BLaER1 (cell line): ENCODE data around the gene METRN.
A peak's percentile ranks its signal among the peaks of the same experiment; 100 is the strongest.

Source experiments
- H3K27ac ChIP-seq: shearing (Covaris generic); formaldehyde crosslinking; 2 replicates; pipeline ENCODE4 v1.8.1; 2022
- H3K27me3 ChIP-seq: shearing (Covaris generic); formaldehyde crosslinking; 2 replicates; pipeline ENCODE4 v1.8.1; 2022
- H3K36me3 ChIP-seq: shearing (Covaris generic); formaldehyde crosslinking; 2 replicates; pipeline ENCODE4 v1.8.1; 2022
- H3K4me1 ChIP-seq: shearing (Covaris generic); formaldehyde crosslinking; 2 replicates; pipeline ENCODE4 v1.8.1; 2022
- H3K4me2 ChIP-seq: shearing (Covaris generic); formaldehyde crosslinking; 2 replicates; pipeline ENCODE4 v1.8.1; 2022
- H3K4me3 ChIP-seq: shearing (Covaris generic); formaldehyde crosslinking; 2 replicates; pipeline ENCODE4 v1.8.1; 2022
- H3K9ac ChIP-seq: shearing (Covaris generic); formaldehyde crosslinking; 2 replicates; pipeline ENCODE4 v1.8.1; 2022
- H3K9me3 ChIP-seq: shearing (Covaris generic); formaldehyde crosslinking; 2 replicates; pipeline ENCODE4 v1.8.1; 2022
- H4K20me1 ChIP-seq: shearing (Covaris generic); formaldehyde crosslinking; 2 replicates; pipeline ENCODE4 v1.8.1; 2022
- Cebpa-rat ChIP-seq: shearing (Covaris generic); IDR thresholded peaks from 2 replicates; pipeline ENCODE4 v1.8.1; 2022

METRN gene

DNA sequence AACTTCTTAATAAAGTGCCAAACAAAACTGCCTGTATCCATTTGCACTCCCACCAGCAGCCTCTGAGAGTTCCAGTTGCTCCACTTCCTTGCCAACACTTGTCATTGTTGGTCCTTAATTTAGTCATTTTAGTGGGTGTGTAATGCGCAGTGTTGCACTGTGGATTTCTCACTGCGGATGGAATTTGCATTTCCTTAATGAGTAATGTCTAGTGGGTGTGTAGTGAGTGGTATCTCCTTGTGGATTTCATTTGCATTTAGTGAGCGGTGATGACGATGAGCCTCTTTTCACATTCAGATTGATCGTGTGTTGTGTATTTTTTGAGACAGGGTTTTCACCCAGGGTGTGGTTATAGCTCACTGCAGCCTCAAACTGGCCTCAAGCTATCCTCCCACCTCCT, 41.5 kb downstream of the METRN start:
- no peak overlapping the region for H3K27ac ChIP-seq
- no peak overlapping the region for H3K4me3 ChIP-seq
- no peak for TF ChIP-seq Cebpa-rat

GRCh38 chr16:759110-759910, 44.4 kb downstream of the METRN start:
- Histone ChIP-seq H3K4me3 (no peak overlapping the region), H3K36me3 (no peaks in the 10 kb centered on the region), H3K9me3 (no peaks in the 10 kb centered on the region), H3K27me3 (no peaks in the 10 kb centered on the region), H3K27ac (no peak overlapping the region), H3K9ac (no peak overlapping the region), H4K20me1 (no peaks in the 10 kb centered on the region), H3K4me1 (peaks cover 53% of the 10 kb centered on the region), H3K4me2 (no peak overlapping the region)
- TF ChIP-seq Cebpa-rat: no peak

More for the DNA sequence above, 41.5 kb downstream of the METRN start:
- Histone ChIP-seq H3K4me2 (peak overlapping the region; percentile 80; the same call in 1 of the 2 replicates), H3K9ac (no peak overlapping the region), H3K4me1 (peaks cover 35% of the 10 kb centered on the region), H3K9me3 (no peaks in the 10 kb centered on the region), H3K27me3 (no peaks in the 10 kb centered on the region), H3K36me3 (no peaks in the 10 kb centered on the region), H4K20me1 (no peaks in the 10 kb centered on the region)

GRCh38 chr16:760065-760464, 45.1 kb downstream of the METRN start:
- no peaks in the 10 kb centered on the region for H4K20me1 ChIP-seq
- no peaks in the 10 kb centered on the region for H3K36me3 ChIP-seq
- no peak overlapping the region for H3K9ac ChIP-seq
- no peaks in the 10 kb centered on the region for H3K9me3 ChIP-seq
- TF ChIP-seq Cebpa-rat: no peak
- no peaks in the 10 kb centered on the region for H3K27me3 ChIP-seq
- peaks cover 47% of the 10 kb centered on the region for H3K4me1 ChIP-seq
- H3K4me3 ChIP-seq: no peak overlapping the region
- H3K4me2 ChIP-seq: no peak overlapping the region
- H3K27ac ChIP-seq: no peak overlapping the region

- Histone ChIP-seq H3K4me2 (peak within 1 kb of the TSS; percentile 42), H3K36me3 (no peaks in the 10 kb centered on the region), H3K27me3 (no peaks in the 10 kb centered on the region), H3K4me3 (no peak within 1 kb of the TSS), H3K9ac (no peak within 1 kb of the TSS), H4K20me1 (no peaks in the 10 kb centered on the region), H3K4me1 (peaks cover 47% of the 10 kb centered on the region), H3K9me3 (no peaks in the 10 kb centered on the region), H3K27ac (no peak within 1 kb of the TSS)
- no peak for TF ChIP-seq Cebpa-rat
Observed at GRCh38 chr16:760545-761343, 45.8 kb downstream of the METRN start, which contains the start of gene MSLN. MSLN (plus strand) TSS chr16:760734; CDS start chr16:762681, 1,947 bp downstream.

- peak overlapping the region; percentile 42 for H3K4me2 ChIP-seq
Observed at GRCh38 chr16:761625-762513, 47.0 kb downstream of the METRN start.

DNA sequence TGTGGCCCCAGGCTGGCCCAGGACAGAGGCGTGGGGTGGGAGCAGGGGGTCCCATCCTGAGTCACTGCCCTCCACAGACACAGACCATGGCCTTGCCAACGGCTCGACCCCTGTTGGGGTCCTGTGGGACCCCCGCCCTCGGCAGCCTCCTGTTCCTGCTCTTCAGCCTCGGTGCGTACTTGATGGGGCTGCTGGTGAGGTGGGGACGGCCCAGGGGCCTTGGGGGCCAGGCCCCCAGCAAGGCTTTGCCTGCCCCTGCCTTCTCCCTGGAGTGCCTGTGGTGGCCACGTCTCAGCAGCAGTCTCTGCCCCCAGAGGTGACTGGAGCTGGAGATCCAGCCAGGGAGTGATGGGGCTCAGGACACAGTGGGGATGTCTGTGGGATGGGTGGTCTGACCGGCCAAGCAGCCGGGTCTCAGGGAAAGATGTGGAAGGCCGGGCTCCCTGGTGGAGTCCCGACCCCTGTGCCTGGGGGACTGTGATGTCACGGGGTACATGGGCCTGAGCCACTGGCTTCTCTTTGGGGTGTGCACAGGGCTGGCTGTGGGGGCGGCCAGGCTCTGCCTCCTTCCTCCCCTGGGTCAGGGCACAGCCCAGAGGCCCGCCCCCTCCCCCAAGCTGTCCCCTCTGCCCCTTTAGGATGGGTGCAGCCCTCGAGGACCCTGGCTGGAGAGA, 47.8 kb downstream of the METRN start:
- Histone ChIP-seq H3K36me3 (no peaks in the 10 kb centered on the region), H3K27me3 (no peaks in the 10 kb centered on the region), H3K4me3 (no peak overlapping the region), H4K20me1 (no peaks in the 10 kb centered on the region), H3K4me1 (peaks cover 34% of the 10 kb centered on the region), H3K9ac (no peak overlapping the region), H3K27ac (no peak overlapping the region), H3K9me3 (no peaks in the 10 kb centered on the region), H3K4me2 (peak overlapping the region; percentile 42; the same call in 1 of the 2 replicates)
- no peak for TF ChIP-seq Cebpa-rat

More at GRCh38 chr16:761625-762513, 47.0 kb downstream of the METRN start:
- H3K4me3 ChIP-seq: no peak overlapping the region
- H3K9me3 ChIP-seq: no peaks in the 10 kb centered on the region
- no peak overlapping the region for H3K27ac ChIP-seq
- H3K36me3 ChIP-seq: no peaks in the 10 kb centered on the region
- no peaks in the 10 kb centered on the region for H3K27me3 ChIP-seq
- no peak for TF ChIP-seq Cebpa-rat
- no peaks in the 10 kb centered on the region for H4K20me1 ChIP-seq
- H3K9ac ChIP-seq: no peak overlapping the region
- peaks cover 43% of the 10 kb centered on the region for H3K4me1 ChIP-seq

DNA sequence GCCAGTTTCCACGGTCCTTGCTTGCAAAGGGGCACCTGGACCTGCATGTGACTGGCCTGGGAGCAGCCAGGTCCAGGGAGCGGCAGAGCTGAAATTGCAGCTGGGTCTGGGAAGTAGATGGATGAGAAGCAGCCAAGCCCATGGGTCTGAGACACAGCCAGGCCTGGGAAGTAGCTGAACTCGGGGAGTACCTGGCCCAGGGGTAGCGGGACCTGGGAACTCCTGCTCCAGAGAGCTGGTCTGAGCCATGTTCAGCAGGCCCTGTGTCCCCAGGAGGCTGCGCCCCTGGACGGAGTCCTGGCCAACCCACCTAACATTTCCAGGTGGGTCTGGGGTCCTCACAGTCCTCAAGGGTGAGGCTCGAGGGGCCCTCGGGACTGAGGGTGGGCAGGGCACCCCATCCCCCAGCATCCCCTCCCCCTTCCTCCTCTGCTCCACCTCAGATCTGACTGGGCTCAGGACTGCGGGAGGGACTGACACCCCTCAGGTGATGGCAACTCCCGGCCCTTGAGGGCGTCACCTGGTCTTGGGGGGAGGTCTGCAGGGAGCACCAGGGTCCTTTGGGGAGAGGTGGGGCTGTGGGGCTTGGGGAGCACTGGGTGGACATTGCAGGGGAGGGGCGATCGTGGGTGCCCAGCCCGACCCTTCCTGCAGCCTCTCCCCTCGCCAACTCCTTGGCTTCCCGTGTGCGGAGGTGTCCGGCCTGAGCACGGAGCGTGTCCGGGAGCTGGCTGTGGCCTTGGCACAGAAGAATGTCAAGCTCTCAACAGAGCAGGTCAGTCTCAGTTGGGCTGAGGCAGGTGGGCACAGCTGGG, 48.7 kb downstream of the METRN start:
- no peaks in the 10 kb centered on the region for H3K9me3 ChIP-seq
- no peak overlapping the region for H3K4me3 ChIP-seq

DNA sequence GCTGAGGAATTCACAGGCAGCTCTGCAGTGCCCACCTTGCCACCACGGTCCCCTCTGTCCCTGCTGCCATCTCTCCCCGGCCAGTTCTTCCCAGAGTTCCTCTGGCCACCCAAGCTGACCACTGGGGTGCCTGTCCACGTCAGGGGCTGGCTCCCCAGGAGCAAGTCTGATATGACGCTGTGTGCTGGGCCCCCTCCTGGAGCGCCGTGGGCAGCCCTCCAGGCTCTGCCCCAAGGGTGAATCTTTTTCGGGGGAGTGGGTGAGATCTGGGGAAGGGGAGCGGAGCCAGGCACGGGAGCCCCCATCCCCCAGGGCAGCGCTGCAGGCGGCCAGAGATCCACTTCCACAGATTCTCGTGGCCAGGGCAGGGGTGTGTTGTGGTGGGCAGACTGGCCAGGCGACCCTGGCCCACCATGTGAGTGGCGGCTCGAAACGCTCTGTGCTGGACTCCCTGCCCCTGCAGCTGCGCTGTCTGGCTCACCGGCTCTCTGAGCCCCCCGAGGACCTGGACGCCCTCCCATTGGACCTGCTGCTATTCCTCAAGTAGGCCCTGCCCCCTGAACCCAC, 49.3 kb downstream of the METRN start:
- no peak overlapping the region for H3K4me3 ChIP-seq
- TF ChIP-seq Cebpa-rat: no peak
- H3K4me1 ChIP-seq: peaks cover 28% of the 10 kb centered on the region
- H3K9me3 ChIP-seq: no peaks in the 10 kb centered on the region
- H3K4me2 ChIP-seq: no peak overlapping the region
- no peaks in the 10 kb centered on the region for H3K36me3 ChIP-seq
- H3K27me3 ChIP-seq: no peaks in the 10 kb centered on the region
- no peaks in the 10 kb centered on the region for H4K20me1 ChIP-seq
- H3K27ac ChIP-seq: no peak overlapping the region
- H3K9ac ChIP-seq: no peak overlapping the region

More for the DNA sequence above, 48.7 kb downstream of the METRN start:
- Histone ChIP-seq H3K4me2 (no peak overlapping the region), H3K27ac (no peak overlapping the region), H3K9ac (no peak overlapping the region), H3K36me3 (no peaks in the 10 kb centered on the region), H4K20me1 (no peaks in the 10 kb centered on the region), H3K4me1 (peaks cover 28% of the 10 kb centered on the region), H3K27me3 (no peaks in the 10 kb centered on the region)
- no peak for TF ChIP-seq Cebpa-rat
